CD4-positive, alpha-beta T cell (primary cell): Measurements from ENCODE around the gene SLC16A6. TPM values are rescaled to one million over a fixed set of nuclear protein-coding genes. Genes with fewer than 3 reads are reported as not detected.

ENCODE experiments used
- ATAC-seq: fragments of 200-7000 bp; cut with Tn5 transposase; one replicate; pipeline ENCODE4 v1.10.0; 2022; ENCODE audit warnings: mild to moderate bottlenecking; ENCODE audit not compliant: poor library complexity
- CTCF ChIA-PET: fragments of 350-600 bp; sonication (Branson Sonifier 250); formaldehyde crosslinking; loops from one replicate; lab custom pipeline; 2021; ENCODE audit warnings: antibody characterized with exemption, inconsistent platforms; lab: Charles Lee
- POLR2A ChIA-PET: fragments of 350-600 bp; sonication (Branson Sonifier 250); formaldehyde crosslinking; loops from one replicate; lab custom pipeline; 2021; ENCODE audit warnings: antibody characterized with exemption, inconsistent platforms; lab: Charles Lee
- DNase-seq, 14 experiments: peaks; one replicate each; pipeline ENCODE4 v3.0.0-alpha.2; 2013 to 2020; ENCODE audit warnings: mixed read lengths in 2 of 14
- H3K27ac ChIP-seq, 2 donors: one replicate each; pipeline versions ENCODE4 v1.5.1 to v1.7.0; 2013; ENCODE audit warnings: low read length in 2 of 2, low read depth in 1 of 2, mild to moderate bottlenecking in 1 of 2
- H3K27me3 ChIP-seq, 2 experiments: 1 replicate in 1 of 2; 2 replicates in 1 of 2; pipeline versions ENCODE4 v1.6.1 to v1.7.0; 2013; ENCODE audit warnings: low read length in 2 of 2, control low read depth in 1 of 2, mild to moderate bottlenecking in 1 of 2, moderate library complexity in 1 of 2; ENCODE audit not compliant: insufficient read depth in 2 of 2, control insufficient read depth in 1 of 2
- H3K36me3 ChIP-seq: one replicate; pipeline ENCODE4 v1.6.1; 2013; ENCODE audit warnings: low read length, control low read depth; ENCODE audit not compliant: insufficient read depth
- H3K4me1 ChIP-seq: one replicate; pipeline ENCODE4 v1.6.1; 2013; ENCODE audit warnings: low read length, control low read depth; ENCODE audit not compliant: insufficient read depth
- H3K4me3 ChIP-seq: one replicate; pipeline ENCODE4 v1.5.1; 2013; ENCODE audit warnings: mild to moderate bottlenecking, low read length, moderate library complexity
- H3K9me3 ChIP-seq, 2 experiments: 1 replicate in 1 of 2; 2 replicates in 1 of 2; pipeline versions ENCODE4 v1.6.1 to v1.7.0; 2013; ENCODE audit warnings: low read length in 2 of 2, mild to moderate bottlenecking in 2 of 2, control low read depth in 1 of 2, moderate library complexity in 1 of 2; ENCODE audit not compliant: control insufficient read depth in 1 of 2, insufficient read depth in 1 of 2
- H3K27ac Mint-ChIP-seq: one replicate; pipeline ENCODE4 v1.8.0; 2020; ENCODE audit warnings: mixed read lengths
- H3K27me3 Mint-ChIP-seq: one replicate; pipeline ENCODE4 v1.8.0; 2021; ENCODE audit warnings: mixed read lengths
- H3K36me3 Mint-ChIP-seq: one replicate; pipeline ENCODE4 v1.8.0; 2021; ENCODE audit warnings: low read depth, mixed read lengths
- H3K4me1 Mint-ChIP-seq: one replicate; pipeline ENCODE4 v1.8.0; 2021; ENCODE audit warnings: low read depth, mixed read lengths
- H3K4me3 Mint-ChIP-seq: one replicate; pipeline ENCODE4 v1.8.0; 2020; ENCODE audit warnings: mild to moderate bottlenecking, mixed read lengths
- H3K9me3 Mint-ChIP-seq: one replicate; pipeline ENCODE4 v1.8.0; 2020; ENCODE audit warnings: mixed read lengths
- CTCF ChIP-seq: fragments of 200-600 bp; IDR thresholded peaks from one replicate; pipeline ENCODE4 v1.8.0; 2022; ENCODE audit warnings: antibody characterized with exemption, mild to moderate bottlenecking
- intact Hi-C, 2 experiments: fragments of 100-400 bp; cut with DNase I in 1 of 2; cut with micrococcal nuclease in 1 of 2; formaldehyde crosslinking; loops; one replicate each; pipeline versions ENCODE4 v1.15.1 to v1.9.0; 2023 to 2025; cut with DNase I, micrococcal nuclease
- total RNA-seq, 174 experiments: library from RNA in 2 of 174; stranded (reverse) in 2 of 174; gene quantifications; one replicate each; pipeline ENCODE4 v1.2.3 and lab custom pipeline; 2021 to 2026

The SLC16A6 gene
- total RNA-seq, 2 experiments from 2014 or later = 7.7 to 9.5 TPM

GRCh38 chr17:68292689-68293040 is 1.7 kb upstream of the SLC16A6 start:
- Mint-ChIP-seq H3K36me3 (peaks cover 13% of the 10 kb centered on the region), H3K27ac (peak overlapping the region; percentile 98), H3K27me3 (no peaks in the 10 kb centered on the region), H3K4me3 (peak overlapping the region; percentile 89), H3K4me1 (peaks cover 77% of the 10 kb centered on the region), H3K9me3 (no peaks in the 10 kb centered on the region)
- peak overlapping the region; percentile 5 to 82 for H3K27ac ChIP-seq
- no peaks in the 10 kb centered on the region for H3K27me3 ChIP-seq
- ATAC-seq (no peak), DNase-seq (no peak)
- intact Hi-C loops = loop anchor here (1.0 to 5.0 kb wide), 4 partner anchors 20 to 165 kb away; partner anchors contain the start of genes AMZ2 (in 1 of the 2) and WIPI1 (in 1 of the 2)
- no peak for TF ChIP-seq CTCF
- H3K4me1 ChIP-seq = peaks cover 77% of the 10 kb centered on the region
- ChIA-PET POLR2A (interaction anchor here (1.0 to 6.3 kb wide), 32 partner anchors 8 to 852 kb away, joined by 3 to 104 read pairs (median 14); partner anchors contain the start of genes AMZ2 and WIPI1), CTCF (interaction anchor here (1.1 to 2.4 kb wide), 3 partner anchors 51 to 144 kb away, joined by 3 to 8 read pairs (median 3); no protein-coding TSS in a partner anchor)
- no peaks in the 10 kb centered on the region for H3K9me3 ChIP-seq
- peak overlapping the region; percentile 56 for H3K4me3 ChIP-seq
- no peaks in the 10 kb centered on the region for H3K36me3 ChIP-seq

GRCh38 chr17:68291836-68292688 is 1.1 kb upstream of the SLC16A6 start:
- peak overlapping the region; percentile 89 for H3K4me3 Mint-ChIP-seq
- intact Hi-C loops = loop anchor here (1.0 to 5.0 kb wide), 7 partner anchors 21 to 165 kb away; partner anchors contain the start of genes AMZ2 (in 1 of the 2) and WIPI1 (in 1 of the 2)
- peaks cover 71% of the 10 kb centered on the region for H3K4me1 ChIP-seq
- H3K27ac Mint-ChIP-seq = peak overlapping the region; percentile 98
- H3K27me3 ChIP-seq = no peaks in the 10 kb centered on the region
- TF ChIP-seq CTCF = no peak
- ChIA-PET POLR2A (interaction anchor here (0.6 to 6.3 kb wide), 51 partner anchors 9 to 1035 kb away, joined by 3 to 104 read pairs (median 6); partner anchors contain the start of genes ABCA5, AMZ2, KPNA2 and PRKAR1A), CTCF (interaction anchor here (0.6 to 2.4 kb wide), 6 partner anchors 29 to 173 kb away, joined by 3 to 8 read pairs (median 3); no protein-coding TSS in a partner anchor)
- H3K36me3 Mint-ChIP-seq = peaks cover 13% of the 10 kb centered on the region
- DNase-seq (peak; percentile 85 to 98 (median 92)), ATAC-seq (peak; percentile 69)
- H3K4me3 ChIP-seq = peak overlapping the region; percentile 56
- no peaks in the 10 kb centered on the region for H3K9me3 Mint-ChIP-seq
- H3K27me3 Mint-ChIP-seq = no peaks in the 10 kb centered on the region
- H3K36me3 ChIP-seq = no peaks in the 10 kb centered on the region
- peaks cover 76% of the 10 kb centered on the region for H3K4me1 Mint-ChIP-seq
- H3K27ac ChIP-seq = peak overlapping the region; percentile 5 to 82
- H3K9me3 ChIP-seq = no peaks in the 10 kb centered on the region

GRCh38 chr17:68290268-68290954 is 516 bp downstream of the SLC16A6 start:
- H3K9me3 Mint-ChIP-seq = no peaks in the 10 kb centered on the region
- no peaks in the 10 kb centered on the region for H3K36me3 ChIP-seq
- H3K4me3 Mint-ChIP-seq = peak overlapping the region; percentile 98
- H3K4me1 ChIP-seq = peaks cover 55% of the 10 kb centered on the region
- no peaks in the 10 kb centered on the region for H3K27me3 ChIP-seq
- DNase-seq (peak; percentile 39 to 87 (median 56)), ATAC-seq (peak; percentile 2)
- peak overlapping the region; percentile 98 for H3K27ac Mint-ChIP-seq
- ChIA-PET CTCF (interaction anchor here (1.0 to 2.4 kb wide), 4 partner anchors 27 to 146 kb away, joined by 3 to 8 read pairs (median 3); no protein-coding TSS in a partner anchor), POLR2A (interaction anchor here (0.6 to 6.3 kb wide), 48 partner anchors 11 to 222 kb away, joined by 3 to 104 read pairs (median 6); partner anchors contain the start of genes AMZ2, PRKAR1A and WIPI1)
- H3K27me3 Mint-ChIP-seq = no peaks in the 10 kb centered on the region
- H3K9me3 ChIP-seq = no peaks in the 10 kb centered on the region
- intact Hi-C loops = loop anchor here in 1 of 2 experiments (2.0 to 5.0 kb wide), 3 partner anchors 28 to 146 kb away; partner anchors contain the start of gene AMZ2
- H3K27ac ChIP-seq = peak overlapping the region; percentile 85 to 93
- H3K36me3 Mint-ChIP-seq = peaks cover 9% of the 10 kb centered on the region
- H3K4me1 Mint-ChIP-seq = peaks cover 67% of the 10 kb centered on the region
- no peak for TF ChIP-seq CTCF
- peak overlapping the region; percentile 91 for H3K4me3 ChIP-seq
